NT2/D1 (cell line): ENCODE data around the gene IGF1R.

Source experiments
- SUZ12 ChIP-seq: IDR thresholded peaks from 2 replicates; pipeline ENCODE4 v1.6.1; 2011; ENCODE audit not compliant: insufficient read length, insufficient read depth; ENCODE audit errors: extremely low read depth
- YY1 ChIP-seq: IDR thresholded peaks from 2 replicates; pipeline ENCODE4 v1.6.1; 2011; ENCODE audit not compliant: insufficient read length, insufficient read depth
- ZNF274 ChIP-seq: IDR thresholded peaks from 2 replicates; pipeline ENCODE4 v1.6.1; 2011; ENCODE audit warnings: mild to moderate bottlenecking, low read depth, low read length

DNA sequence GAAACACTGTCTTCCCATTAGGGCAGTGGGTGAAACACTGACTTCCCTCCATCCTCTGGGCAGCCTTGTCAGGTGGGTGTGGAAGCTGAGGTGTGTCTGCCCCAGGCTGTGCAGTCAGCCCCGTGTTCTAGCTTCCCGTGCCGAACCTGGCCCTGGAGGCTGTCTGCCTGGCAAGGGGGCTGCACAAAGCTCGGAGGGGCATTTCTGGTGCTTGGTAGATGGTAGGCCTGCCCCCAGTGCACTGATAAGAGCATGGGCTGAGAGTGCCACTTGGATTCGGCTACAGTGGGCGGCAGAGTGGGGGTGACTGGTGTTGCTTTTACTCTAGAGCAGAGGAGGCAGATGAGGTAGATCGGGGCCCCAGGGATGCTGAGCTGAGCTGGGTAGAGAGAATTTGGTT, 21.3 kb downstream of the IGF1R start:
- TF ChIP-seq SUZ12 (no peak), YY1 (no peak), ZNF274 (no peak)
